Measurements from ENCODE around the gene RHOBTB1. TPM values are rescaled to one million over a fixed set of nuclear protein-coding genes. Genes with fewer than 3 reads are reported as not detected.

The RHOBTB1 gene
- total and polyA plus RNA-seq, 9 of the 15 experiments (the other 6 are each of a cell fraction or from before 2014, with no cell fraction given) = 1.7 to 11.7 (median 9.3) TPM

DNA sequence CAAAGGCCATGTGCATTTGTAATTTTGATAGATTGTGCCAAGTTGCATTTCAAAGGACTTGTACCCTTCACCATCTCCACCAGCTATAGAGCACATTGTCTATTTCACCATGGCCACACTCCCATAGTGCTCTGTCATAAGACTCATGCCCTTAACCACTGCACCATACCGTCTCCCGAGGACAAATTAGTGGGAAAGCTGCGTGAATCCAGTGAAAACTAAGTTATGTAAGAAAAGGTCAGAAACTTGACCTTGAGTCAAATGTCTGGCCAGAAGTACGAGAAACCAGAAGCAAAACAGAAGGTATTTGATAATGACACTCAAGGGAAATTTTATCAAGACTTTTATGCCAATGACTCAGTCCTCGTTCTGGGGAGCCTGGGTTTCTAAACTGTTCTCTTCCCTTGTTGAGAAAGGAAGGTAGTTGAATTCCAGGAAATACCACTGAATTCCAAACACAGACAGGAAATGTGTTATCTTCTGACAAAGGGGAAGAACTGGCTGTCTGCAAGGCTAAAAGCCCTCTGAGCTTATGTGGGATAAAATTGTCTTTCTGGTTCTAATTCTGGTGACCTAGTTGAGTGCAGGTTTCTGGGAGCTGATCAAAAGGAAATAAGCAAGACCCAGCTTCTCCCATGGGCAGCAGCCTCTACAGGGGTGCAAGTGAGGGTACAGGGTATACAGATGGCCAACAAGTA lies 116.0 kb downstream of the RHOBTB1 start (continued):
- TF ChIP-seq ZNF41 (CRISPR knock-in tag; conservative IDR thresholded peaks at IDR 0.05) (0 out of 2 replicates have a peak, but pooled peaks have one; percentile 36), ZNF780A (CRISPR knock-in tag; IDR thresholded peaks at IDR 0.05) (no peak), RFX1 (IDR thresholded peaks at IDR 0.05) (no peak), NFXL1 (CRISPR knock-in tag; IDR thresholded peaks at IDR 0.05) (no peak), ZNF354B (CRISPR knock-in tag; IDR thresholded peaks at IDR 0.05) (no peak), BDP1 (IDR thresholded peaks at IDR 0.05; ENCODE audit: insufficient read depth, insufficient read length) (no peak), HDAC3 (IDR thresholded peaks at IDR 0.05; ENCODE audit: borderline replicate concordance, partially characterized antibody) (peak; percentile 81), CBFA2T2 (conservative IDR thresholded peaks at IDR 0.05) (peak; percentile 66), ETV5 (CRISPR knock-in tag; IDR thresholded peaks at IDR 0.05; ENCODE audit: low read depth) (peak; percentile 85), HMGN3 (IDR thresholded peaks at IDR 0.05; ENCODE audit: borderline replicate concordance, extremely low read depth, insufficient read length, low read depth, low read length) (no peak), EZH2 (IDR thresholded peaks at IDR 0.05; ENCODE audit: borderline replicate concordance, low read depth, low read length) (no peak), ELF1 (tag; IDR thresholded peaks at IDR 0.05) (peak; percentile 62), ZNF766 (CRISPR knock-in tag; conservative IDR thresholded peaks at IDR 0.05) (peak; percentile 80; the same call in 1 of the 2 replicates), MYNN (IDR thresholded peaks at IDR 0.05) (no peak), MYNN (CRISPR knock-in tag; IDR thresholded peaks at IDR 0.05) (no peak), HDAC1 (IDR thresholded peaks at IDR 0.05) (peak in 1 of 2 experiments; percentile 72; a peak in 2 of 4 replicates), SNRNP70 (optimal IDR thresholded peaks at IDR 0.05; ENCODE audit: low read depth, low read length) (no peak)
- TF ChIP-seq, protein P1, sequence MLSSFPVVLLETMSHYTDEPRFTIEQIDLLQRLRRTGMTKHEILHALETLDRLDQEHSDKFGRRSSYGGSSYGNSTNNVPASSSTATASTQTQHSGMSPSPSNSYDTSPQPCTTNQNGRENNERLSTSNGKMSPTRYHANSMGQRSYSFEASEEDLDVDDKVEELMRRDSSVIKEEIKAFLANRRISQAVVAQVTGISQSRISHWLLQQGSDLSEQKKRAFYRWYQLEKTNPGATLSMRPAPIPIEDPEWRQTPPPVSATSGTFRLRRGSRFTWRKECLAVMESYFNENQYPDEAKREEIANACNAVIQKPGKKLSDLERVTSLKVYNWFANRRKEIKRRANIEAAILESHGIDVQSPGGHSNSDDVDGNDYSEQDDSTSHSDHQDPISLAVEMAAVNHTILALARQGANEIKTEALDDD (IDR thresholded peaks at IDR 0.05) = peak; percentile 68; the same call in 1 of the 2 replicates
- TF ChIP-seq, protein P2, sequence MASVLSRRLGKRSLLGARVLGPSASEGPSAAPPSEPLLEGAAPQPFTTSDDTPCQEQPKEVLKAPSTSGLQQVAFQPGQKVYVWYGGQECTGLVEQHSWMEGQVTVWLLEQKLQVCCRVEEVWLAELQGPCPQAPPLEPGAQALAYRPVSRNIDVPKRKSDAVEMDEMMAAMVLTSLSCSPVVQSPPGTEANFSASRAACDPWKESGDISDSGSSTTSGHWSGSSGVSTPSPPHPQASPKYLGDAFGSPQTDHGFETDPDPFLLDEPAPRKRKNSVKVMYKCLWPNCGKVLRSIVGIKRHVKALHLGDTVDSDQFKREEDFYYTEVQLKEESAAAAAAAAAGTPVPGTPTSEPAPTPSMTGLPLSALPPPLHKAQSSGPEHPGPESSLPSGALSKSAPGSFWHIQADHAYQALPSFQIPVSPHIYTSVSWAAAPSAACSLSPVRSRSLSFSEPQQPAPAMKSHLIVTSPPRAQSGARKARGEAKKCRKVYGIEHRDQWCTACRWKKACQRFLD (CRISPR knock-in tag; IDR thresholded peaks at IDR 0.05) = peak; percentile 41; the same call in 1 of the 2 replicates

All from K562 (cell line).